Measurements from ENCODE around the gene PDIA3. TPM values are rescaled to one million over a fixed set of nuclear protein-coding genes. Genes with fewer than 3 reads are reported as not detected.
"Not testable (repeated sequence)": the region's sequence is repeated elsewhere in the genome, so short reads cannot be mapped to it uniquely, and the experiment has no call there.

Gene PDIA3
- total and polyA plus RNA-seq, 2 of the 13 experiments (the other 11 are each of a cell fraction or from before 2014, with no cell fraction given), result 238 to 433 TPM

GRCh38 chr15:43735416-43735815, 10.8 kb upstream of the PDIA3 start:
- Histone ChIP-seq H3K4me3 (replicated peaks in 1 of 3; ENCODE audit: insufficient read depth in 1 of 3, low read depth in 2 of 3, low read length in 3 of 3) (no peak overlapping the region), H3K36me3 (replicated peaks in 1 of 2; ENCODE audit: control insufficient read depth in 1 of 2, insufficient read depth in 2 of 2, low read length in 2 of 2) (no peaks in the 10 kb centered on the region), H3K9me3 (ENCODE audit: low read length) (no peaks in the 10 kb centered on the region), H3K9ac (ENCODE audit: insufficient read depth, low read depth, low read length) (no peak overlapping the region), H3K27ac (ENCODE audit: extremely low read length, insufficient read depth, low read length) (no peak overlapping the region), H3K4me2 (ENCODE audit: low read depth, low read length) (no peak overlapping the region), H3K4me1 (ENCODE audit: insufficient read depth, low read length) (no peaks in the 10 kb centered on the region), H3K27me3 (ENCODE audit: control insufficient read depth in 1 of 2, insufficient read depth in 2 of 2, low read length in 2 of 2) (no peaks in the 10 kb centered on the region), H4K20me1 (ENCODE audit: insufficient read depth, low read length) (no peaks in the 10 kb centered on the region), H3K79me2 (ENCODE audit: insufficient read depth, low read length) (no peaks in the 10 kb centered on the region), H2AFZ (ENCODE audit: low read length) (no peak overlapping the region)
- FAIRE-seq (no peak), DNase-seq (ENCODE audit: low spot score) (no peak), ATAC-seq (no peak)
- 75% methylated on average over 6 of the region's 6 CpGs for WGBS (ENCODE audit: low lambda C conversion rate)
- CTCF ChIA-PET (ENCODE audit: low intra/inter-chr PET ratio, low total read pairs), result no interaction called here
- no peak for TF ChIP-seq PHF21A (CRISPR knock-in tag; IDR thresholded peaks at IDR 0.05)
- TF ChIP-seq POGK (CRISPR knock-in tag; conservative IDR thresholded peaks at IDR 0.05), result no peak
- TF ChIP-seq GPN1 (CRISPR knock-in tag; IDR thresholded peaks at IDR 0.05; ENCODE audit: borderline replicate concordance), result no peak
- no peak for TF ChIP-seq ZNF773 (CRISPR knock-in tag; IDR thresholded peaks at IDR 0.05; ENCODE audit: borderline replicate concordance)
- POLR2A ChIA-PET, result no interaction called here
- BruUV-seq (replicated peaks), result no TSS peak
- intact Hi-C loops (cut with micrococcal nuclease; ENCODE audit: unreplicated experiment), result no loop called here
- in situ Hi-C loops (cut with HindIII; ENCODE audit: extremely low pct_ligation_motif_present, low pct_unique_long_range_greater_than_20kb), result no loop called here

- FAIRE-seq (peak; percentile 23), ATAC-seq (peak; percentile 19), DNase-seq (ENCODE audit: low spot score) (peak; percentile 7)
- Histone ChIP-seq H3K4me2 (ENCODE audit: low read depth, low read length) (peak overlapping the region; percentile 70), H3K79me2 (ENCODE audit: insufficient read depth, low read length) (peaks cover 51% of the 10 kb centered on the region), H4K20me1 (ENCODE audit: insufficient read depth, low read length) (peaks cover 28% of the 10 kb centered on the region), H3K27ac (ENCODE audit: extremely low read length, insufficient read depth, low read length) (peak overlapping the region; percentile 85), H3K4me1 (ENCODE audit: insufficient read depth, low read length) (peaks cover 42% of the 10 kb centered on the region), H3K4me3 (replicated peaks in 1 of 3; ENCODE audit: insufficient read depth in 1 of 3, low read depth in 2 of 3, low read length in 3 of 3) (peak overlapping the region; percentile 73 to 91 (median 85)), H3K9ac (ENCODE audit: insufficient read depth, low read depth, low read length) (peak overlapping the region; percentile 88)
- TF ChIP-seq ZNF10 (CRISPR knock-in tag; IDR thresholded peaks at IDR 0.05; ENCODE audit: borderline replicate concordance, low read depth) (peak; percentile 89; the same call in 1 of the 2 replicates), ELF4 (CRISPR knock-in tag; IDR thresholded peaks at IDR 0.05; ENCODE audit: borderline replicate concordance) (0 out of 2 replicates have a peak, but pooled peaks have one; percentile 23), ASH2L (IDR thresholded peaks at IDR 0.05; ENCODE audit: insufficient read length, low read depth, low read length) (peak; percentile 35), ZNF788 (CRISPR knock-in tag; IDR thresholded peaks at IDR 0.05; ENCODE audit: borderline replicate concordance) (0 out of 2 replicates have a peak, but pooled peaks have one; percentile 2), TFAP4 (IDR thresholded peaks at IDR 0.05; ENCODE audit: borderline replicate concordance, low read depth) (peak; percentile 48; the same call in 1 of the 2 replicates)
- CTCF ChIA-PET (ENCODE audit: low intra/inter-chr PET ratio, low total read pairs); H3K9me3 ChIP-seq (ENCODE audit: low read length); in situ Hi-C loops (cut with HindIII; ENCODE audit: extremely low pct_ligation_motif_present, low pct_unique_long_range_greater_than_20kb); H3K36me3 ChIP-seq (replicated peaks in 1 of 2; ENCODE audit: control insufficient read depth in 1 of 2, insufficient read depth in 2 of 2, low read length in 2 of 2); H3K27me3 ChIP-seq (ENCODE audit: control insufficient read depth in 1 of 2, insufficient read depth in 2 of 2, low read length in 2 of 2); intact Hi-C loops (cut with micrococcal nuclease; ENCODE audit: unreplicated experiment); H2AFZ ChIP-seq (ENCODE audit: low read length); BruUV-seq (replicated peaks): not testable (repeated sequence)
- under 1% methylated on average over 10 of the region's 12 CpGs for WGBS (ENCODE audit: low lambda C conversion rate)
- POLR2A ChIA-PET, result interaction anchor here (0.6 to 2.1 kb wide), 3 partner anchors 53 to 305 kb away, joined by 3 to 7 read pairs (median 6); partner anchors contain the start of genes HYPK and SERINC4
Observed at GRCh38 chr15:43746903-43747309, 668 bp downstream of the PDIA3 start.

Measured in HepG2 (cell line).